Measurements from ENCODE around the gene TMEM60. TPM values are rescaled to one million over a fixed set of nuclear protein-coding genes. Genes with fewer than 3 reads are reported as not detected.

TMEM60 gene
- total RNA-seq, 2 experiments from 2014 or later = 15.2 to 15.9 TPM

- H3K27me3 Mint-ChIP-seq = no peaks in the 10 kb centered on the region
- H3K9me3 Mint-ChIP-seq = peaks cover 28% of the 10 kb centered on the region
- CTCF ChIA-PET = interaction anchor here (1.0 to 1.9 kb wide), 2 partner anchors 9 to 441 kb away, joined by 4 read pairs; no protein-coding TSS in a partner anchor
- H3K4me1 Mint-ChIP-seq = peaks cover 60% of the 10 kb centered on the region
- DNase-seq = no peak
- POLR2A ChIA-PET = no interaction called here
- peaks cover 56% of the 10 kb centered on the region for H3K36me3 Mint-ChIP-seq (ENCODE audit: low read depth)
- H3K27ac Mint-ChIP-seq = peak overlapping the region; percentile 80
- peak overlapping the region; percentile 21 for H3K4me3 Mint-ChIP-seq
These were observed 4.5 kb upstream of the TMEM60 start for GRCh38 chr7:77802557-77803405.

DNA sequence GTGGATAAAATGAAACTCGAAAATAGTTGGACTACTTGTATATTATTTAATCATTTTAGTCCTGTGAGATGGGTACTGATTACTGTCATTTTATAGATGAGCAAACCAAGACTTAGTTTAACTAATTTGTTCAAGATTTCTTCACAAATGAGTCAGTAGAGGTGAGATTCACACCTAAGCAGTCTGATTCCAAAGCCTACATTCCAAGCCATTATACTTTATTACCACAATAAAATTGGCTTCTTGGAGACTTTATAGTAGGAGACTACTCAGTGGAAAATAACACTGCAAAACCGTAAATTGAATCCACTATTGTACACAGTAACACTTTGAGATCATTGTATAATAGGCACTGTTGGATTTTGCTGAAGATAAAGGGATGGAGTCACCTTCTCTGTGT lies 2.5 kb upstream of the TMEM60 start:
- H3K9me3 Mint-ChIP-seq = peaks cover 13% of the 10 kb centered on the region
- ChIA-PET POLR2A (no interaction called here), CTCF (interaction anchor here (1.9 kb wide), 1 partner anchor 11 kb away, joined by 4 read pairs; no protein-coding TSS in a partner anchor)
- H3K36me3 Mint-ChIP-seq (ENCODE audit: low read depth) = peaks cover 42% of the 10 kb centered on the region
- peak overlapping the region; percentile 84 for H3K4me3 Mint-ChIP-seq
- peaks cover 76% of the 10 kb centered on the region for H3K4me1 Mint-ChIP-seq
- H3K27me3 Mint-ChIP-seq = no peaks in the 10 kb centered on the region
- DNase-seq = no peak
- peak overlapping the region; percentile 91 for H3K27ac Mint-ChIP-seq

DNA sequence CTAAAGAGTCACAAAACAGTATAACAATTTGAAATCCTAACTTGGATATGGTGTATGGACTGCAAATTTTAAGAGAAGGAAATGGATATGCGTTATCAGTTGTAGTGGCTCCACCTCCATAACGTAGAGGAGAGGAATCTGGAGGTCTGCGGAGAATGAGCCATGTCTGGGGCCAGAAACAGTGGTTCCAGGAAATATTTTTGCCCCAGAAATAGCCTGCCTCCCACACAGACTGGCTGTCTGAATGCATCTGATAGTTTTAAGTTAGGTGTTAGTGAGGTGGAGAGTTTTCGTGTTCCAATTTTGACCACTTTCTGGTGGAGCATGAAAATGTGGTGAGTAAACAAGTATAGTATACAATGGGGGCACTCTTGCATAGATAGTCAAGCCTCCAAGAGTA lies 1.9 kb upstream of the TMEM60 start:
- Mint-ChIP-seq H3K36me3 (ENCODE audit: low read depth) (peaks cover 40% of the 10 kb centered on the region), H3K4me3 (peak overlapping the region; percentile 84), H3K4me1 (peaks cover 73% of the 10 kb centered on the region), H3K27ac (peak overlapping the region; percentile 91), H3K9me3 (peaks cover 8% of the 10 kb centered on the region), H3K27me3 (no peaks in the 10 kb centered on the region)
- ChIA-PET POLR2A (no interaction called here), CTCF (no interaction called here)
- DNase-seq = no peak

- ChIA-PET CTCF (interaction anchor here (0.5 to 1.5 kb wide), 6 partner anchors 9 to 103 kb away, joined by 3 to 6 read pairs (median 3); partner anchors contain the start of gene RSBN1L), POLR2A (interaction anchor here (0.6 kb wide), 1 partner anchor 11 kb away, joined by 3 read pairs; no protein-coding TSS in a partner anchor)
- peak; percentile 19 for DNase-seq
- H3K4me3 Mint-ChIP-seq = peak overlapping the region; percentile 84
- H3K27ac Mint-ChIP-seq = peak overlapping the region; percentile 91
- H3K9me3 Mint-ChIP-seq = no peaks in the 10 kb centered on the region
- peaks cover 37% of the 10 kb centered on the region for H3K36me3 Mint-ChIP-seq (ENCODE audit: low read depth)
- H3K27me3 Mint-ChIP-seq = no peaks in the 10 kb centered on the region
- peaks cover 71% of the 10 kb centered on the region for H3K4me1 Mint-ChIP-seq
These were observed 1.1 kb upstream of the TMEM60 start for GRCh38 chr7:77799078-77799964.

GRCh38 chr7:77797734-77798393 lies 370 bp downstream of the TMEM60 start:
- peak overlapping the region; percentile 91 for H3K27ac Mint-ChIP-seq
- ChIA-PET CTCF (interaction anchor here (0.8 to 1.5 kb wide), 5 partner anchors 10 to 102 kb away, joined by 3 to 6 read pairs (median 3); partner anchors contain the start of gene RSBN1L), POLR2A (no interaction called here)
- H3K36me3 Mint-ChIP-seq (ENCODE audit: low read depth) = peaks cover 32% of the 10 kb centered on the region
- H3K4me3 Mint-ChIP-seq = peak overlapping the region; percentile 84
- H3K9me3 Mint-ChIP-seq = no peaks in the 10 kb centered on the region
- DNase-seq = no peak
- H3K4me1 Mint-ChIP-seq = peaks cover 62% of the 10 kb centered on the region
- H3K27me3 Mint-ChIP-seq = no peaks in the 10 kb centered on the region

DNA sequence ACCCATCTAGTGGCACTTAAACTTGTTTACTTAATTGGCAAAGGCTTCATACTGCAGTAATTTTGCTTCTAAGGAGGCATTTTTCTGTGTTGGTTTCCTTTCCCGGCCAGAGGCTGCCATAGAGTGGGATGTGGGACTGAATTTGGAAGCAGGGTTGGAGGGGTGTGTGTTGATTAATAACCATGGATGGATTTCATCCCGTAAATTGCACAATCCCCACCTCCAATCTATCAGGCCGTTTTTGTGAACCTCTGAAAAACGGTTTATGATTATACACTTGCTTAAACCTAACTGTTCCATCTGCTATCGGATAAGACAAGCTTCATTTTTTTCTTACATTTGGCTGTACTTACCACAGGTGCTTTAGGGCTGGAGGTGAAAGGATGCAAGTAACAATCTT lies 1.3 kb downstream of the TMEM60 start:
- H3K36me3 Mint-ChIP-seq (ENCODE audit: low read depth) = peaks cover 29% of the 10 kb centered on the region
- peak overlapping the region; percentile 84 for H3K4me3 Mint-ChIP-seq
- no peaks in the 10 kb centered on the region for H3K27me3 Mint-ChIP-seq
- ChIA-PET POLR2A (no interaction called here), CTCF (no interaction called here)
- DNase-seq = no peak
- peak overlapping the region; percentile 91 for H3K27ac Mint-ChIP-seq
- H3K9me3 Mint-ChIP-seq = no peaks in the 10 kb centered on the region
- H3K4me1 Mint-ChIP-seq = peaks cover 53% of the 10 kb centered on the region

- H3K4me3 Mint-ChIP-seq = peak overlapping the region; percentile 84
- H3K36me3 Mint-ChIP-seq (ENCODE audit: low read depth) = peaks cover 25% of the 10 kb centered on the region
- no peak overlapping the region for H3K27ac Mint-ChIP-seq
- CTCF ChIA-PET = interaction anchor here (0.9 kb wide), 1 partner anchor 102 kb away, joined by 4 read pairs; no protein-coding TSS in a partner anchor
- no peak for DNase-seq
- peaks cover 45% of the 10 kb centered on the region for H3K4me1 Mint-ChIP-seq
- no peaks in the 10 kb centered on the region for H3K9me3 Mint-ChIP-seq
- no peaks in the 10 kb centered on the region for H3K27me3 Mint-ChIP-seq
- POLR2A ChIA-PET = no interaction called here
These were observed 2.1 kb downstream of the TMEM60 start for GRCh38 chr7:77796109-77796508.

GRCh38 chr7:77794000-77794399 lies 4.2 kb downstream of the TMEM60 start:
- no peaks in the 10 kb centered on the region for H3K27me3 Mint-ChIP-seq
- H3K4me3 Mint-ChIP-seq = no peak overlapping the region
- peaks cover 22% of the 10 kb centered on the region for H3K36me3 Mint-ChIP-seq (ENCODE audit: low read depth)
- H3K4me1 Mint-ChIP-seq = peaks cover 31% of the 10 kb centered on the region
- ChIA-PET CTCF (no interaction called here), POLR2A (no interaction called here)
- no peak overlapping the region for H3K27ac Mint-ChIP-seq
- no peak for DNase-seq
- H3K9me3 Mint-ChIP-seq = no peaks in the 10 kb centered on the region

- Mint-ChIP-seq H3K27me3 (no peaks in the 10 kb centered on the region), H3K4me3 (no peak overlapping the region), H3K4me1 (peaks cover 22% of the 10 kb centered on the region), H3K36me3 (ENCODE audit: low read depth) (peaks cover 20% of the 10 kb centered on the region), H3K9me3 (no peaks in the 10 kb centered on the region), H3K27ac (no peak overlapping the region)
- POLR2A ChIA-PET = no interaction called here
- CTCF ChIA-PET = no interaction called here
- no peak for DNase-seq
These were observed 6.3 kb downstream of the TMEM60 start for GRCh38 chr7:77791956-77792355.

- POLR2A ChIA-PET = no interaction called here
- no peaks in the 10 kb centered on the region for H3K27me3 Mint-ChIP-seq
- H3K4me1 Mint-ChIP-seq = peaks cover 16% of the 10 kb centered on the region
- no peak for DNase-seq
- no peaks in the 10 kb centered on the region for H3K9me3 Mint-ChIP-seq
- CTCF ChIA-PET = no interaction called here
- H3K36me3 Mint-ChIP-seq (ENCODE audit: low read depth) = peaks cover 19% of the 10 kb centered on the region
- H3K27ac Mint-ChIP-seq = no peak overlapping the region
- H3K4me3 Mint-ChIP-seq = no peak overlapping the region
These were observed 6.9 kb downstream of the TMEM60 start for GRCh38 chr7:77791336-77791735.

GRCh38 chr7:77788327-77788902 lies 9.8 kb downstream of the TMEM60 start:
- no peak overlapping the region for H3K4me3 Mint-ChIP-seq
- H3K27ac Mint-ChIP-seq = no peak overlapping the region
- H3K9me3 Mint-ChIP-seq = no peaks in the 10 kb centered on the region
- no peak for DNase-seq
- no peaks in the 10 kb centered on the region for H3K27me3 Mint-ChIP-seq
- H3K36me3 Mint-ChIP-seq (ENCODE audit: low read depth) = peaks cover 24% of the 10 kb centered on the region
- peaks cover 1% of the 10 kb centered on the region for H3K4me1 Mint-ChIP-seq
- ChIA-PET POLR2A (interaction anchor here (0.7 kb wide), 1 partner anchor 10 kb away, joined by 3 read pairs; the partner anchor contains the start of gene PHTF2), CTCF (interaction anchor here (1.4 to 1.8 kb wide), 2 partner anchors 14 to 23 kb away, joined by 3 read pairs; no protein-coding TSS in a partner anchor)

DNA sequence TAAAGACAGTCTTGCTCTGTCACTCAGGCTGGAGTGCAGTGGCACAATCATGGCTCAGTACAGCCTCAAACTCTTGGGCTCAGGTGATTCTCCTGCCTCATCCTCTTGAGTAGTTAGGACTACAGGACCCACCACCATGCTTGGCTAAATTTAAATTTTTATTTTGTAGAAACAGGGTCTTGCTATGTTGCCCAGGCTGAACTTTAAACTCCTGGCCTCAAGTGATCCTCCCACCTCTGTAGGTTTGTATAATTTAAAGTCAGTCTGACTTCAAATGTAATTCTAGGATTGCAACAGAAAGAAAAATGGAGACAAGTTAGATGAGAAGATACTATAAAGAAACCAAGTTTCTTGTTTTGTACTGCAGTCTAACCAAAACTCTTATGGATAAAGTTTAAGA lies 11.5 kb downstream of the TMEM60 start:
- H3K9me3 Mint-ChIP-seq = no peaks in the 10 kb centered on the region
- DNase-seq = no peak
- peaks cover 32% of the 10 kb centered on the region for H3K36me3 Mint-ChIP-seq (ENCODE audit: low read depth)
- peaks cover 3% of the 10 kb centered on the region for H3K4me1 Mint-ChIP-seq
- CTCF ChIA-PET = interaction anchor here (0.6 to 1.8 kb wide), 2 partner anchors 12 to 148 kb away, joined by 3 to 4 read pairs; no protein-coding TSS in a partner anchor
- POLR2A ChIA-PET = no interaction called here
- H3K27ac Mint-ChIP-seq = no peak overlapping the region
- H3K27me3 Mint-ChIP-seq = no peaks in the 10 kb centered on the region
- H3K4me3 Mint-ChIP-seq = no peak overlapping the region
